GM12873 (cell line): ENCODE data around the gene SGMS1.

ENCODE experiments used
- CTCF ChIP-seq: IDR thresholded peaks from 2 replicates; pipeline ENCODE4 v1.5.1; 2012; ENCODE audit warnings: low read depth, mild to moderate bottlenecking, moderate library complexity, low read length, control low read depth; ENCODE audit not compliant: insufficient read depth; ENCODE audit errors: missing control alignments

Gene SGMS1

GRCh38 chr10:50417486-50417885 lies 206.3 kb downstream of the SGMS1 start:
- TF ChIP-seq CTCF = no peak

- TF ChIP-seq CTCF = no peak
Measured at GRCh38 chr10:50416881-50417280, 206.9 kb downstream of the SGMS1 start.

GRCh38 chr10:50416181-50416824 lies 207.5 kb downstream of the SGMS1 start:
- peak; percentile 5 for TF ChIP-seq CTCF

- no peak for TF ChIP-seq CTCF
Measured at GRCh38 chr10:50415292-50415691, 208.5 kb downstream of the SGMS1 start.

GRCh38 chr10:50410066-50410811 lies 213.5 kb downstream of the SGMS1 start:
- TF ChIP-seq CTCF = no peak

GRCh38 chr10:50407076-50407801 lies 216.5 kb downstream of the SGMS1 start:
- no peak for TF ChIP-seq CTCF

- TF ChIP-seq CTCF = no peak
Measured at GRCh38 chr10:50406457-50407070, 217.2 kb downstream of the SGMS1 start.
